Type B pancreatic cell (in vitro differentiated cells): Measurements from ENCODE around the gene SMG6. TPM values are rescaled to one million over a fixed set of nuclear protein-coding genes. Genes with fewer than 3 reads are reported as not detected.

Experiments used
- DNase-seq: peaks from one replicate; pipeline ENCODE4 v3.0.0; 2021; ENCODE audit warnings: mixed read lengths; ENCODE audit not compliant: unreplicated experiment; ENCODE audit errors: extremely low spot score
- H3K27ac Mint-ChIP-seq: 2 replicates; pipeline ENCODE4 v1.8.0; 2021; ENCODE audit warnings: mild to moderate bottlenecking, mixed read lengths
- H3K27me3 Mint-ChIP-seq: 2 replicates; pipeline ENCODE4 v1.8.0; 2021; ENCODE audit warnings: mixed read lengths
- H3K36me3 Mint-ChIP-seq: 2 replicates; pipeline ENCODE4 v1.8.0; 2021; ENCODE audit warnings: mixed read lengths
- H3K4me1 Mint-ChIP-seq: one replicate; pipeline ENCODE4 v1.8.0; 2021; ENCODE audit warnings: mixed read lengths; ENCODE audit not compliant: unreplicated experiment
- H3K4me3 Mint-ChIP-seq: 2 replicates; pipeline ENCODE4 v1.8.0; 2021; ENCODE audit warnings: mild to moderate bottlenecking, mixed read lengths
- H3K9me3 Mint-ChIP-seq: 2 replicates; pipeline ENCODE4 v1.8.0; 2021; ENCODE audit warnings: mixed read lengths
- CTCF ChIP-seq: fragments of 200-600 bp; sonication (generic); conservative IDR thresholded peaks from 2 replicates; pipeline ENCODE4 v1.5.0; 2021; ENCODE audit warnings: antibody characterized with exemption, mild to moderate bottlenecking
- total RNA-seq: library from RNA; stranded (reverse); gene quantifications from 2 replicates; pipeline ENCODE4 v1.2.1, GENCODE V29; 2021; ENCODE audit warnings: low replicate concordance

Gene SMG6
- total RNA-seq, 1 donor from 2014 or later: 39.0 TPM

- Mint-ChIP-seq H3K27ac (no peak overlapping the region), H3K27me3 (no peaks in the 10 kb centered on the region), H3K4me1 (no peaks in the 10 kb centered on the region), H3K36me3 (peaks cover 19% of the 10 kb centered on the region), H3K9me3 (no peaks in the 10 kb centered on the region), H3K4me3 (no peak overlapping the region)
- DNase-seq: no peak
- no peak for TF ChIP-seq CTCF
Measured at GRCh38 chr17:2283302-2283701, 20.3 kb downstream of the SMG6 start.

DNA sequence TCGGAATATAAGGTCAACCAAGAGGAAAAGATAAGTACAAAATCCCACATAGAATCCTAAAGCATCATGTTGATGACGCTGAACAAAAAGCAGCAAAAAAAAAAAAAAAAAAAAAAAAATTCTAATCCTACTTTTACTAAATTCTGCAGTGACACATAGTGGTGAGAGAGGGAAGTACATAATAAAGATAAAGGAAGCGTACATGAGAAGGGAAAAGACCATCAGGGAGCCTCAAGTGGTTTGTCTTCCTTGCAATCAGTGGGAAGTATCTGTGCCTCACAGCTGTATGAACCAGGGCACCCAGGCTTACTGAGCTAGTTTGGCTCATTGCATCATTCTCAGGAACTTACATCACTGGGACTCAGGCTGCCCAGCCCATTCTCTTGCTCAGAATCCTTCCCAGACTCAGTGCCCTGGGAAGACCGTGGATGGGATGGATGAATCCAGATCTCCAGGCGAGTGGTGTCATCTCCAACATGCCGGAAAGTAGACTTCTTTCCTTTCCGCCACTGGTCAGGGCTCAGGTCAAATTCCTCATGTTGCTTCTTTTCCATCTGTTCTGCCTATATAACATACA is 21.2 kb downstream of the SMG6 start:
- H3K36me3 Mint-ChIP-seq: peaks cover 13% of the 10 kb centered on the region
- no peaks in the 10 kb centered on the region for H3K27me3 Mint-ChIP-seq
- H3K4me1 Mint-ChIP-seq: no peaks in the 10 kb centered on the region
- peak; percentile 79 for TF ChIP-seq CTCF
- no peaks in the 10 kb centered on the region for H3K9me3 Mint-ChIP-seq
- DNase-seq: no peak
- H3K27ac Mint-ChIP-seq: no peak overlapping the region
- H3K4me3 Mint-ChIP-seq: no peak overlapping the region

GRCh38 chr17:2279707-2280106 is 23.9 kb downstream of the SMG6 start:
- H3K4me1 Mint-ChIP-seq: no peaks in the 10 kb centered on the region
- H3K9me3 Mint-ChIP-seq: no peaks in the 10 kb centered on the region
- no peak for DNase-seq
- TF ChIP-seq CTCF: no peak
- peaks cover 19% of the 10 kb centered on the region for H3K36me3 Mint-ChIP-seq
- H3K4me3 Mint-ChIP-seq: no peak overlapping the region
- no peak overlapping the region for H3K27ac Mint-ChIP-seq
- H3K27me3 Mint-ChIP-seq: no peaks in the 10 kb centered on the region

GRCh38 chr17:2277429-2278170 is 26.0 kb downstream of the SMG6 start:
- DNase-seq: no peak
- H3K27me3 Mint-ChIP-seq: no peaks in the 10 kb centered on the region
- no peaks in the 10 kb centered on the region for H3K9me3 Mint-ChIP-seq
- H3K27ac Mint-ChIP-seq: no peak overlapping the region
- H3K36me3 Mint-ChIP-seq: peaks cover 19% of the 10 kb centered on the region
- H3K4me3 Mint-ChIP-seq: no peak overlapping the region
- TF ChIP-seq CTCF: no peak
- no peaks in the 10 kb centered on the region for H3K4me1 Mint-ChIP-seq

DNA sequence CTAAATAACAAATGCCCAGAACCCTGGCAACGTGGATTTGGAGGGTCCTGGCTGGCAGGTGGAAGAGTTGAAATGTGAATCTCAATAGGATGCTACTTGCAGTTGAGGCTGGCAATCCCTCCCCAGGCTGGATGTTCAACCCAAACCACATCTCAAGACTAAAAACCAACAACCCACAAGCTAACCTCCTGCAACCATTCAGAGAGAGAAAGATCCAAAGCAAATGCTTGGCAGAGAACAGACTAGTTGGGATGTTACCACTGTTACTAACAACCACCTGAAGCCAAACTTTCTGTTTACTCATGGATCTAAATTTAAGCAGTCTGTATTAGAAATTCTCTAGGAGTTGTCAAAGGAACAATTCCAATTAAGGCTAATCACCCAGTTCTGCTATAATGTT is 27.9 kb downstream of the SMG6 start:
- no peak overlapping the region for H3K27ac Mint-ChIP-seq
- TF ChIP-seq CTCF: no peak
- H3K36me3 Mint-ChIP-seq: peaks cover 10% of the 10 kb centered on the region
- no peak for DNase-seq
- H3K4me3 Mint-ChIP-seq: no peak overlapping the region
- H3K9me3 Mint-ChIP-seq: no peaks in the 10 kb centered on the region
- no peaks in the 10 kb centered on the region for H3K4me1 Mint-ChIP-seq
- H3K27me3 Mint-ChIP-seq: no peaks in the 10 kb centered on the region
